Measurements from ENCODE around the gene JAKMIP1. TPM values are rescaled to one million over a fixed set of nuclear protein-coding genes. Genes with fewer than 3 reads are reported as not detected.

Gene JAKMIP1
- total RNA-seq, 1 experiment from 2014 or later, result not detected

- Histone ChIP-seq H3K9me2 (ENCODE audit: insufficient read depth) (no peaks in the 10 kb centered on the region), H2AFZ (no peak overlapping the region), H3K4me1 (replicated peaks; ENCODE audit: insufficient read depth) (no peaks in the 10 kb centered on the region), H4K20me1 (ENCODE audit: insufficient read depth) (no peaks in the 10 kb centered on the region), H3K27me3 (ENCODE audit: insufficient read depth, low read depth) (peaks cover 71% of the 10 kb centered on the region), H3K4me3 (no peak overlapping the region), H3F3A (ENCODE audit: insufficient read depth, low read depth) (no peaks in the 10 kb centered on the region), H3K9me3 (ENCODE audit: insufficient read depth, low read depth) (no peaks in the 10 kb centered on the region), H3K4me2 (no peak overlapping the region), H3K27ac (no peak overlapping the region), H3K36me3 (ENCODE audit: low read depth) (no peaks in the 10 kb centered on the region), H3K79me2 (ENCODE audit: low read depth) (no peaks in the 10 kb centered on the region)
- no TSS peak for BruUV-seq (replicated peaks)
- TF ChIP-seq CTCF (conservative IDR thresholded peaks at IDR 0.05) (no peak), EZH2 (IDR thresholded peaks at IDR 0.05; ENCODE audit: low read depth) (no peak)
- intact Hi-C loops (cut with micrococcal nuclease; ENCODE audit: unreplicated experiment), result no loop called here
- ChIA-PET POLR2A (ENCODE audit: unreplicated experiment) (no interaction called here), CTCF (no interaction called here)
- DNase-seq, result no peak
These were observed 182.5 kb downstream of the JAKMIP1 start for GRCh38 chr4:6017800-6018199.

- no TSS peak for BruUV-seq (replicated peaks)
- H3K9me3 ChIP-seq (ENCODE audit: insufficient read depth, low read depth), result no peaks in the 10 kb centered on the region
- H3K4me2 ChIP-seq, result no peak overlapping the region
- no peak overlapping the region for H2AFZ ChIP-seq
- no peaks in the 10 kb centered on the region for H3K9me2 ChIP-seq (ENCODE audit: insufficient read depth)
- no peaks in the 10 kb centered on the region for H3K79me2 ChIP-seq (ENCODE audit: low read depth)
- H3K36me3 ChIP-seq (ENCODE audit: low read depth), result no peaks in the 10 kb centered on the region
- no peak overlapping the region for H3K4me3 ChIP-seq
- peaks cover 65% of the 10 kb centered on the region for H3K27me3 ChIP-seq (ENCODE audit: insufficient read depth, low read depth)
- no peaks in the 10 kb centered on the region for H4K20me1 ChIP-seq (ENCODE audit: insufficient read depth)
- no peaks in the 10 kb centered on the region for H3K4me1 ChIP-seq (replicated peaks; ENCODE audit: insufficient read depth)
- intact Hi-C loops (cut with micrococcal nuclease; ENCODE audit: unreplicated experiment), result no loop called here
- CTCF ChIA-PET, result no interaction called here
- no peak overlapping the region for H3K27ac ChIP-seq
- POLR2A ChIA-PET (ENCODE audit: unreplicated experiment), result no interaction called here
- no peak for DNase-seq
- H3F3A ChIP-seq (ENCODE audit: insufficient read depth, low read depth), result no peaks in the 10 kb centered on the region
- TF ChIP-seq CTCF (conservative IDR thresholded peaks at IDR 0.05), result no peak
- TF ChIP-seq EZH2 (IDR thresholded peaks at IDR 0.05; ENCODE audit: low read depth), result no peak
These were observed 183.3 kb downstream of the JAKMIP1 start for GRCh38 chr4:6017030-6017429.

DNA sequence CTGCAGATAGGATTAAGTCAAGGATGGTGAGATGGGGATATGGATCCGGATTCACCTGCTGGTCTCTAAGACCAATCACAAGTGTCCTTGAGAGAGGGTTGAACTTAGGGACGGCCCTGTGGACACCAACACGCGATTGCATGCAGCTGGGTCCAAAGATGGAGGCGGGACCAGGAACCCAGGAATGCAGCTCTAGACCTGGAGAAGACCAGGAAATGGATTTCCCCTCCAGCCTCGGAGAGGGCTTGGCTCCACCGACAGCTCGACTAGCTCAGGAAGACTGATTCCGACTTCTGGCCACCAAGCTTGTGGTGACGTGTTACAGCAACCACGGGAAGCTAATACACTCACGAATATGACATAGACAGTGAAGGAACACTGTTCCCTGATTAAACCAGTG, 186.8 kb downstream of the JAKMIP1 start:
- Histone ChIP-seq H3K27me3 (ENCODE audit: insufficient read depth, low read depth) (peaks cover 58% of the 10 kb centered on the region; the same call in 1 of the 2 replicates), H3K4me3 (no peak overlapping the region), H3K4me1 (replicated peaks; ENCODE audit: insufficient read depth) (no peaks in the 10 kb centered on the region), H3K9me2 (ENCODE audit: insufficient read depth) (no peaks in the 10 kb centered on the region), H3F3A (ENCODE audit: insufficient read depth, low read depth) (no peaks in the 10 kb centered on the region), H3K79me2 (ENCODE audit: low read depth) (no peaks in the 10 kb centered on the region), H4K20me1 (ENCODE audit: insufficient read depth) (no peaks in the 10 kb centered on the region), H3K36me3 (ENCODE audit: low read depth) (no peaks in the 10 kb centered on the region), H3K27ac (no peak overlapping the region), H3K9me3 (ENCODE audit: insufficient read depth, low read depth) (no peaks in the 10 kb centered on the region), H2AFZ (no peak overlapping the region), H3K4me2 (no peak overlapping the region)
- intact Hi-C loops (cut with micrococcal nuclease; ENCODE audit: unreplicated experiment), result no loop called here
- TF ChIP-seq EZH2 (IDR thresholded peaks at IDR 0.05; ENCODE audit: low read depth) (no peak), CTCF (conservative IDR thresholded peaks at IDR 0.05) (no peak)
- ChIA-PET CTCF (no interaction called here), POLR2A (ENCODE audit: unreplicated experiment) (no interaction called here)
- DNase-seq, result no peak
- BruUV-seq (replicated peaks), result no TSS peak

Measured in PC-9 (cell line).